Measurements from ENCODE around the gene PYURF.

The PYURF gene

GRCh38 chr4:88523325-88524129, at the start of gene PYURF:
Gene PYURF (minus strand): TSS chr4:88523776. CDS start chr4:88523700, 76 bp downstream.
- DNase-seq (ENCODE audit: low read depth), result peak; percentile 55

- DNase-seq (ENCODE audit: low read depth), result no peak
These were observed 46.4 kb upstream of the PYURF start for GRCh38 chr4:88570001-88570400.

- DNase-seq (ENCODE audit: low read depth), result no peak
These were observed 44.0 kb upstream of the PYURF start for GRCh38 chr4:88567591-88567990.

- DNase-seq (ENCODE audit: low read depth), result no peak
These were observed 26.2 kb upstream of the PYURF start for GRCh38 chr4:88549815-88550214.

GRCh38 chr4:88539322-88540068, 15.9 kb upstream of the PYURF start:
- peak; percentile 65 for DNase-seq (ENCODE audit: low read depth)

GRCh38 chr4:88537709-88538108, 14.1 kb upstream of the PYURF start:
- DNase-seq (ENCODE audit: low read depth), result no peak

- no peak for DNase-seq (ENCODE audit: low read depth)
These were observed 11.6 kb upstream of the PYURF start for GRCh38 chr4:88535090-88535755.

- no peak for DNase-seq (ENCODE audit: low read depth)
These were observed 10.6 kb upstream of the PYURF start for GRCh38 chr4:88533937-88534750.

GRCh38 chr4:88533088-88533790, 9.7 kb upstream of the PYURF start:
- DNase-seq (ENCODE audit: low read depth), result no peak

GRCh38 chr4:88531549-88531948, 8.0 kb upstream of the PYURF start:
- DNase-seq (ENCODE audit: low read depth), result no peak

GRCh38 chr4:88528861-88529260, 5.3 kb upstream of the PYURF start:
- DNase-seq (ENCODE audit: low read depth), result no peak

- DNase-seq (ENCODE audit: low read depth), result no peak
These were observed 4.2 kb upstream of the PYURF start for GRCh38 chr4:88527787-88528186.

GRCh38 chr4:88526221-88526815, 2.7 kb upstream of the PYURF start:
- DNase-seq (ENCODE audit: low read depth), result no peak

- DNase-seq (ENCODE audit: low read depth), result no peak
These were observed 595 bp upstream of the PYURF start for GRCh38 chr4:88524171-88524570.

- no peak for DNase-seq (ENCODE audit: low read depth)
These were observed 763 bp downstream of the PYURF start for GRCh38 chr4:88522702-88523324.

- no peak for DNase-seq (ENCODE audit: low read depth)
These were observed 4.7 kb downstream of the PYURF start for GRCh38 chr4:88518911-88519310.

- DNase-seq (ENCODE audit: low read depth), result no peak
These were observed 5.8 kb downstream of the PYURF start for GRCh38 chr4:88517825-88518224.

GRCh38 chr4:88516746-88517145, 6.8 kb downstream of the PYURF start:
- DNase-seq (ENCODE audit: low read depth), result no peak

GRCh38 chr4:88514557-88515511, 8.7 kb downstream of the PYURF start:
- no peak for DNase-seq (ENCODE audit: low read depth)
